Kidney (tissue), 14 donors: Measurements from ENCODE around the gene JPT1. TPM values are rescaled to one million over a fixed set of nuclear protein-coding genes. Genes with fewer than 3 reads are reported as not detected.

ENCODE experiments used
- DNase-seq, 5 donors: peaks; one replicate each; pipeline ENCODE4 v3.0.0-alpha.2; 2013 to 2020
- FAIRE-seq: peaks from 2 replicates; lab custom pipeline; 2012; peaks lifted over from hg19 to GRCh38; lab: Jason Lieb, UNC
- H3K27ac ChIP-seq, 2 donors: one replicate each; pipeline ENCODE4 v1.7.0; 2013; ENCODE audit warnings: low read depth in 2 of 2, low read length in 2 of 2, inconsistent platforms in 1 of 2
- H3K27me3 ChIP-seq: one replicate; pipeline ENCODE4 v1.7.1; 2013; ENCODE audit warnings: low read length, inconsistent platforms; ENCODE audit not compliant: control insufficient read depth, insufficient read depth
- H3K36me3 ChIP-seq, 3 donors: one replicate each; pipeline versions ENCODE4 v1.7.0 to v1.7.1; 2013; ENCODE audit warnings: low read length in 3 of 3, control low read depth in 1 of 3, inconsistent platforms in 1 of 3; ENCODE audit not compliant: insufficient read depth in 3 of 3, control insufficient read depth in 2 of 3
- H3K4me1 ChIP-seq, 3 donors: one replicate each; pipeline versions ENCODE4 v1.7.0 to v1.7.1; 2013; ENCODE audit warnings: low read length in 3 of 3, inconsistent platforms in 1 of 3, low read depth in 1 of 3; ENCODE audit not compliant: control insufficient read depth in 2 of 3, insufficient read depth in 2 of 3
- H3K4me3 ChIP-seq, 3 donors: one replicate each; pipeline versions ENCODE4 v1.7.0 to v1.8.1; 2013; ENCODE audit warnings: low read length in 3 of 3, control low read depth in 1 of 3, inconsistent platforms in 1 of 3
- H3K9ac ChIP-seq, 3 donors: one replicate each; pipeline versions ENCODE4 v1.7.0 to v1.7.1; 2013; ENCODE audit warnings: low read length in 3 of 3, control low read depth in 1 of 3, inconsistent platforms in 1 of 3
- H3K9me3 ChIP-seq, 3 donors: one replicate each; pipeline versions ENCODE4 v1.7.0 to v1.7.1; 2013; ENCODE audit warnings: low read length in 3 of 3, control low read depth in 1 of 3, inconsistent platforms in 1 of 3; ENCODE audit not compliant: control insufficient read depth in 2 of 3, insufficient read depth in 1 of 3
- CTCF ChIP-seq: IDR thresholded peaks from 3 replicates; pipeline ENCODE4 v1.5.1; 2012; ENCODE audit warnings: mild to moderate bottlenecking, moderate library complexity, borderline replicate concordance; ENCODE audit not compliant: insufficient read depth; ENCODE audit errors: extremely low read depth
- intact Hi-C: fragments of 100-400 bp; cut with DNase I; formaldehyde crosslinking; loops from one replicate; pipeline ENCODE4 v1.11.1; 2022
- polyA plus RNA-seq: library from polyadenylated mRNA; stranded (reverse); fragments of 350-450 nt; fragmentation: Illumina TruSeq; extraction: RNeasy Lipid Tissue Mini Kit (QIAGEN cat#74804); gene quantifications from one replicate; pipeline ENCODE4 v1.2.3, GENCODE V29; 2014; ENCODE audit warnings: low read depth, low replicate concordance; ENCODE audit not compliant: insufficient read depth
- total RNA-seq: library from RNA; stranded (reverse); fragmentation: NEBNext Ultra II Directional; extraction: Animal tissue kit (Norgen Biotek cat#: 25700); gene quantifications from one replicate; pipeline ENCODE4 v1.2.1, GENCODE V29; 2021
- donor health status: control.
- donor health status: control.
- donor health status: control.
- donor health status: control.
- donor health status: control.
- donor health status: DM: yes; HTN: yes; CAD: no.
- donor health status: Normal renal cell carcinoma (clear cell type).

Gene JPT1
- total and polyA plus RNA-seq, 2 donors from 2014 or later: 76.4 to 122 TPM

GRCh38 chr17:75151930-75152329, 2.4 kb downstream of the JPT1 start:
- no peak overlapping the region for H3K27ac ChIP-seq
- no peaks in the 10 kb centered on the region for H3K9me3 ChIP-seq
- FAIRE-seq (no peak), DNase-seq (peak in 2 of 5 donors; percentile 61 to 67)
- H3K27me3 ChIP-seq: no peaks in the 10 kb centered on the region
- no peaks in the 10 kb centered on the region for H3K36me3 ChIP-seq
- H3K9ac ChIP-seq: no peak overlapping the region
- peaks cover 0 to 9% (median 5%) of the 10 kb centered on the region in 3 donors for H3K4me1 ChIP-seq
- intact Hi-C loops: no loop called here
- TF ChIP-seq CTCF: no peak
- no peak overlapping the region for H3K4me3 ChIP-seq

- intact Hi-C loops: no loop called here
- H3K4me3 ChIP-seq: no peak overlapping the region
- peaks cover 0 to 4% (median 0%) of the 10 kb centered on the region in 3 donors for H3K4me1 ChIP-seq
- peaks cover 0 to 4% (median 3%) of the 10 kb centered on the region in 3 donors for H3K36me3 ChIP-seq
- no peak overlapping the region for H3K27ac ChIP-seq
- no peaks in the 10 kb centered on the region for H3K27me3 ChIP-seq
- DNase-seq: no peak
- no peak for TF ChIP-seq CTCF
- no peaks in the 10 kb centered on the region for H3K9me3 ChIP-seq
- FAIRE-seq: no peak
- H3K9ac ChIP-seq: no peak overlapping the region
These were observed 6.3 kb downstream of the JPT1 start for GRCh38 chr17:75147878-75148546.

GRCh38 chr17:75146592-75146991, 7.7 kb downstream of the JPT1 start:
- intact Hi-C loops: no loop called here
- Histone ChIP-seq H3K9me3 (no peaks in the 10 kb centered on the region), H3K36me3 (peaks cover 0 to 4% (median 3%) of the 10 kb centered on the region in 3 donors), H3K4me1 (peaks cover 0 to 3% (median 0%) of the 10 kb centered on the region in 3 donors), H3K4me3 (no peak overlapping the region), H3K27ac (no peak overlapping the region), H3K9ac (no peak overlapping the region), H3K27me3 (no peaks in the 10 kb centered on the region)
- DNase-seq (no peak), FAIRE-seq (no peak)
- no peak for TF ChIP-seq CTCF
